Trophoblast cell (in vitro differentiated cells and primary cell): ENCODE results near the gene MLH1. TPM values are rescaled to one million over a fixed set of nuclear protein-coding genes. Genes with fewer than 3 reads are reported as not detected.

Experiments
- DNase-seq, 2 donors: peaks; one replicate each; pipeline ENCODE4 v3.0.0-alpha.2; 2016
- H2AFZ ChIP-seq: 2 replicates; pipeline ENCODE4 v1.6.1; 2013; ENCODE audit warnings: low read length, moderate library complexity, mild to moderate bottlenecking; ENCODE audit not compliant: insufficient read depth, poor library complexity
- H2AK5ac ChIP-seq: 2 replicates; pipeline ENCODE4 v1.6.1; 2013; ENCODE audit warnings: mild to moderate bottlenecking, low read length
- H2BK120ac ChIP-seq: 2 replicates; pipeline ENCODE4 v1.6.1; 2013; ENCODE audit warnings: low read length, mild to moderate bottlenecking, moderate library complexity; ENCODE audit not compliant: insufficient read depth, poor library complexity
- H2BK12ac ChIP-seq: 2 replicates; pipeline ENCODE4 v1.6.1; 2013; ENCODE audit warnings: mild to moderate bottlenecking, low read length, moderate library complexity
- H2BK5ac ChIP-seq: 2 replicates; pipeline ENCODE4 v1.6.1; 2013; ENCODE audit warnings: low read length, low read depth, moderate library complexity, mild to moderate bottlenecking; ENCODE audit not compliant: poor library complexity
- H3K14ac ChIP-seq: 2 replicates; pipeline ENCODE4 v1.6.1; 2013; ENCODE audit warnings: mild to moderate bottlenecking, low read length
- H3K18ac ChIP-seq: 2 replicates; pipeline ENCODE4 v1.6.1; 2013; ENCODE audit warnings: mild to moderate bottlenecking, low read length
- H3K23ac ChIP-seq: 2 replicates; pipeline ENCODE4 v1.6.1; 2013; ENCODE audit warnings: low read length
- H3K27ac ChIP-seq: 2 replicates; pipeline ENCODE4 v1.5.1; 2013; ENCODE audit warnings: low read depth, mild to moderate bottlenecking, inconsistent platforms, low read length, moderate library complexity
- H3K27me3 ChIP-seq: 2 replicates; pipeline ENCODE4 v1.6.1; 2013; ENCODE audit warnings: inconsistent platforms, mild to moderate bottlenecking, low read length, moderate library complexity; ENCODE audit not compliant: insufficient read depth
- H3K36me3 ChIP-seq, 2 experiments: 1 replicate in 1 of 2; 2 replicates in 1 of 2; pipeline ENCODE4 v1.6.1; 2013; ENCODE audit warnings: low read length in 2 of 2, mild to moderate bottlenecking in 2 of 2, moderate library complexity in 1 of 2; ENCODE audit not compliant: insufficient read depth in 2 of 2, control insufficient read depth in 1 of 2
- H3K4ac ChIP-seq: 2 replicates; pipeline ENCODE4 v1.6.1; 2013; ENCODE audit warnings: low read depth, mild to moderate bottlenecking, low read length, moderate library complexity
- H3K4me1 ChIP-seq, 2 experiments: 1 replicate in 1 of 2; 2 replicates in 1 of 2; pipeline ENCODE4 v1.6.1; 2013; ENCODE audit warnings: low read length in 2 of 2, mild to moderate bottlenecking in 2 of 2, moderate library complexity in 1 of 2; ENCODE audit not compliant: insufficient read depth in 2 of 2, control insufficient read depth in 1 of 2
- H3K4me2 ChIP-seq: 2 replicates; pipeline ENCODE4 v1.6.1; 2013; ENCODE audit warnings: inconsistent platforms, mild to moderate bottlenecking, low read length, moderate library complexity
- H3K4me3 ChIP-seq: 2 replicates; pipeline ENCODE4 v1.5.1; 2013; ENCODE audit warnings: mild to moderate bottlenecking, low read depth, low read length, inconsistent platforms
- H3K79me1 ChIP-seq: one replicate; pipeline ENCODE4 v1.6.1; 2013; ENCODE audit warnings: low read length
- H3K79me2 ChIP-seq: 2 replicates; pipeline ENCODE4 v1.6.1; 2013; ENCODE audit warnings: low read length, mild to moderate bottlenecking; ENCODE audit not compliant: control insufficient read depth, insufficient read depth, poor library complexity
- H3K9ac ChIP-seq: 2 replicates; pipeline ENCODE4 v1.6.1; 2013; ENCODE audit warnings: mild to moderate bottlenecking, low read length
- H3K9me3 ChIP-seq: 2 replicates; pipeline ENCODE4 v1.6.1; 2013; ENCODE audit warnings: low read depth, mild to moderate bottlenecking, control low read depth, inconsistent platforms, low read length; ENCODE audit not compliant: insufficient read depth
- H4K12ac ChIP-seq: 2 replicates; pipeline ENCODE4 v1.6.1; 2013; ENCODE audit warnings: low read depth, mild to moderate bottlenecking, low read length, moderate library complexity
- H4K8ac ChIP-seq: 2 replicates; pipeline ENCODE4 v1.6.1; 2013; ENCODE audit warnings: low read depth, mild to moderate bottlenecking, low read length, moderate library complexity
- H4K91ac ChIP-seq: one replicate; pipeline ENCODE4 v1.6.1; 2013; ENCODE audit warnings: low read depth, mild to moderate bottlenecking, low read length, moderate library complexity
- WGBS: extraction: QIAGEN DNeasy Blood & Tissue Kit; methylation state at CpG from one replicate; pipeline ENCODE4 v1.1.7; 2013; ENCODE audit warnings: missing lambda C conversion rate; ENCODE audit not compliant: insufficient read length, insufficient coverage; ENCODE audit errors: extremely low coverage; 5-methylcytosine and 5-hydroxymethylcytosine counted together
- polyA plus RNA-seq: library from polyadenylated mRNA; stranded (reverse); fragments of 200-250 nt; gene quantifications from 2 replicates; pipeline ENCODE4 v1.2.3, GENCODE V29; 2013

Gene MLH1
- polyA plus RNA-seq, result 24.0 and 24.6 TPM in 2 replicates

GRCh38 chr3:36993326-36994283 lies at the start of gene MLH1:
Gene MLH1, plus strand, starts transcription at chr3:36993518. Its CDS starts 30 bp downstream, at chr3:36993548.
- no CpG with 5 or more reads among the region's 47 CpGs for WGBS
- H3K23ac ChIP-seq, result no peak within 1 kb of the TSS
- peak within 1 kb of the TSS; percentile 88 for H4K91ac ChIP-seq
- H3K18ac ChIP-seq, result peak within 1 kb of the TSS; percentile 83
- H3K9me3 ChIP-seq, result no peaks in the 10 kb centered on the region
- H2BK5ac ChIP-seq, result peak within 1 kb of the TSS; percentile 94
- DNase-seq, result peak; percentile 100
- peak within 1 kb of the TSS; percentile 94 for H2AFZ ChIP-seq
- peak within 1 kb of the TSS; percentile 4 for H2AK5ac ChIP-seq
- peaks cover 10% of the 10 kb centered on the region for H3K79me2 ChIP-seq
- H3K79me1 ChIP-seq, result peaks cover 9% of the 10 kb centered on the region
- peak within 1 kb of the TSS; percentile 92 for H3K9ac ChIP-seq
- H4K12ac ChIP-seq, result peak within 1 kb of the TSS; percentile 89
- H2BK12ac ChIP-seq, result peak within 1 kb of the TSS; percentile 48
- no peaks in the 10 kb centered on the region for H3K27me3 ChIP-seq
- H3K4ac ChIP-seq, result peak within 1 kb of the TSS; percentile 63
- peaks cover 4 to 8% of the 10 kb centered on the region in 2 experiments for H3K36me3 ChIP-seq
- peak within 1 kb of the TSS; percentile 85 for H3K4me2 ChIP-seq
- H3K4me1 ChIP-seq, result peaks cover 0 to 3% of the 10 kb centered on the region in 2 experiments
- H3K14ac ChIP-seq, result peak within 1 kb of the TSS; percentile 86
- H3K4me3 ChIP-seq, result peak within 1 kb of the TSS; percentile 91
- H3K27ac ChIP-seq, result peak within 1 kb of the TSS; percentile 94
- peak within 1 kb of the TSS; percentile 96 for H4K8ac ChIP-seq
- H2BK120ac ChIP-seq, result peak within 1 kb of the TSS; percentile 97

GRCh38 chr3:36943601-36944000 lies 49.7 kb upstream of the MLH1 start:
- Histone ChIP-seq H3K27me3 (peaks cover 26% of the 10 kb centered on the region), H3K4ac (no peak overlapping the region), H3K4me1 (peaks cover 3 to 7% of the 10 kb centered on the region in 2 experiments), H3K27ac (no peak overlapping the region), H4K12ac (no peak overlapping the region), H3K36me3 (peaks cover 0 to 4% of the 10 kb centered on the region in 2 experiments), H2AFZ (peak overlapping the region; percentile 9), H3K79me2 (peaks cover 1% of the 10 kb centered on the region), H3K4me3 (no peak overlapping the region), H3K9ac (peak overlapping the region; percentile 31), H3K14ac (no peak overlapping the region), H2BK5ac (no peak overlapping the region), H2AK5ac (no peak overlapping the region), H2BK12ac (no peak overlapping the region), H3K9me3 (peaks cover 10% of the 10 kb centered on the region), H3K79me1 (peaks cover 2% of the 10 kb centered on the region), H3K18ac (no peak overlapping the region), H4K8ac (no peak overlapping the region), H2BK120ac (no peak overlapping the region), H3K4me2 (peak overlapping the region; percentile 95), H3K23ac (no peak overlapping the region), H4K91ac (no peak overlapping the region)
- WGBS, result no CpG with 5 or more reads among the region's 10 CpGs
- no peak for DNase-seq

GRCh38 chr3:36944012-36944640 lies 49.2 kb upstream of the MLH1 start:
- Histone ChIP-seq H3K4ac (no peak overlapping the region), H2BK5ac (no peak overlapping the region), H4K8ac (peak overlapping the region; percentile 15), H2AFZ (peak overlapping the region; percentile 24), H4K12ac (peak overlapping the region; percentile 19), H3K9ac (peak overlapping the region; percentile 31), H3K4me1 (peaks cover 3 to 7% of the 10 kb centered on the region in 2 experiments), H3K36me3 (peaks cover 0 to 4% of the 10 kb centered on the region in 2 experiments), H3K9me3 (peaks cover 10% of the 10 kb centered on the region), H3K27ac (no peak overlapping the region), H3K14ac (no peak overlapping the region), H2AK5ac (no peak overlapping the region), H3K79me1 (peaks cover 2% of the 10 kb centered on the region), H4K91ac (no peak overlapping the region), H3K79me2 (peaks cover 1% of the 10 kb centered on the region), H3K18ac (no peak overlapping the region), H3K4me3 (peak overlapping the region; percentile 73), H2BK12ac (no peak overlapping the region), H3K27me3 (peaks cover 26% of the 10 kb centered on the region), H3K23ac (no peak overlapping the region), H3K4me2 (peak overlapping the region; percentile 95), H2BK120ac (peak overlapping the region; percentile 8)
- peak; percentile 12 to 48 for DNase-seq
- no CpG with 5 or more reads among the region's 56 CpGs for WGBS

GRCh38 chr3:36944641-36945270 lies 48.6 kb upstream of the MLH1 start, which contains the start of gene TRANK1:
Gene TRANK1, minus strand, starts transcription at chr3:36945054. Its CDS starts 245 bp downstream, at chr3:36944809.
- peaks cover 3 to 7% of the 10 kb centered on the region in 2 experiments for H3K4me1 ChIP-seq
- H2AFZ ChIP-seq, result peak within 1 kb of the TSS; percentile 24
- peak within 1 kb of the TSS; percentile 19 for H4K12ac ChIP-seq
- no CpG with 5 or more reads among the region's 68 CpGs for WGBS
- H3K14ac ChIP-seq, result no peak within 1 kb of the TSS
- no peak within 1 kb of the TSS for H3K23ac ChIP-seq
- H2AK5ac ChIP-seq, result no peak within 1 kb of the TSS
- H2BK12ac ChIP-seq, result no peak within 1 kb of the TSS
- peak within 1 kb of the TSS; percentile 95 for H3K4me2 ChIP-seq
- H3K79me1 ChIP-seq, result peaks cover 2% of the 10 kb centered on the region
- H3K9me3 ChIP-seq, result peaks cover 10% of the 10 kb centered on the region
- peak within 1 kb of the TSS; percentile 73 for H3K4me3 ChIP-seq
- H3K36me3 ChIP-seq, result peaks cover 0 to 4% of the 10 kb centered on the region in 2 experiments
- H2BK120ac ChIP-seq, result peak within 1 kb of the TSS; percentile 8
- H2BK5ac ChIP-seq, result no peak within 1 kb of the TSS
- peak within 1 kb of the TSS; percentile 15 for H4K8ac ChIP-seq
- no peak within 1 kb of the TSS for H3K18ac ChIP-seq
- no peak within 1 kb of the TSS for H3K4ac ChIP-seq
- peaks cover 1% of the 10 kb centered on the region for H3K79me2 ChIP-seq
- peak within 1 kb of the TSS; percentile 31 for H3K9ac ChIP-seq
- no peak within 1 kb of the TSS for H4K91ac ChIP-seq
- H3K27me3 ChIP-seq, result peaks cover 26% of the 10 kb centered on the region
- DNase-seq, result peak in 1 of 2 donors; percentile 42
- H3K27ac ChIP-seq, result no peak within 1 kb of the TSS
